ENCODE data around the gene SLC5A9. TPM values are rescaled to one million over a fixed set of nuclear protein-coding genes. Genes with fewer than 3 reads are reported as not detected.
A peak's percentile ranks its signal among the peaks of the same experiment; 100 is the strongest.

The SLC5A9 gene
- not detected for polyA plus RNA-seq (2012; ENCODE audit: missing spikeins)

DNA sequence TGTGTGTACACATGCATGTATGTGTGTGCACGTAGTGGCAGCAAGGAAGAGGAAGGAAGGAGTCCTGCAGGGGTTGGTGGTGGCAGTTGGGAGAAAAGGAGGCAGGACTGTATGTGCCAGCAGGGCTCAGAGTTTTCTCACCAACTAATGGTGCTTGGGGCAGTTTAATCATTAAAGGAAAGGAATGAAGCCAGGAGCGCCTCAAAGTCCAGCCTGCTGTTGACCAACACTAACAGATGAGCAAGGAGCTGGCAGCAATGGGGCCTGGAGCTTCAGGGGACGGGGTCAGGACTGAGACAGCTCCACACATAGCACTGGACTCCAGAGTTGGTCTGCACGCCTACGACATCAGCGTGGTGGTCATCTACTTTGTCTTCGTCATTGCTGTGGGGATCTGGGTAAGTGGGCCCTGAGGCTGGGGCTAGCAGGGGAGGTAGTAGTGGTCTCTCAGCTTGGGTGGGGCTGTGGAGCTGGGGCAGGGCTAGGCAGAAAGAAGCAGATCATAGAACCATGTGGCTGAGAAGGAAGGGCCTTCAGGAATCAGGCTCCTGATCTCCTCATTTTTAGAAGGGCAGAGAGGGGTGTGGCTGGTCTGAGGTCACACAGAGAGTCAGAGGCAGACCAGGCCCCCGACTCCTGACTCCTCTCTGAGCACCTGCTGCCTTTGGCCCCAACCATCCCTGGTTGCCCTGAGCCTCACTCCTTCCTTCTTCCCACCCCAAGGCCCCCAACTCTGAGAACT is at the start of gene SLC5A9:
Gene SLC5A9 (plus strand): TSS at position 216 of the 742 bp plus-strand sequence. CDS start 21 bp downstream, at position 237.
- DNase-seq (ENCODE audit: insufficient read length) (no peak), FAIRE-seq (no peak)
- TF ChIP-seq POLR2A (IDR thresholded peaks at IDR 0.05; ENCODE audit: low read depth, low read length): no peak
- no peak for TF ChIP-seq POLR2AphosphoS5 (IDR thresholded peaks at IDR 0.05; ENCODE audit: low read depth, low read length)
- no peak for TF ChIP-seq TAF1 (IDR thresholded peaks at IDR 0.05; ENCODE audit: borderline replicate concordance, low read depth, low read length)

DNA sequence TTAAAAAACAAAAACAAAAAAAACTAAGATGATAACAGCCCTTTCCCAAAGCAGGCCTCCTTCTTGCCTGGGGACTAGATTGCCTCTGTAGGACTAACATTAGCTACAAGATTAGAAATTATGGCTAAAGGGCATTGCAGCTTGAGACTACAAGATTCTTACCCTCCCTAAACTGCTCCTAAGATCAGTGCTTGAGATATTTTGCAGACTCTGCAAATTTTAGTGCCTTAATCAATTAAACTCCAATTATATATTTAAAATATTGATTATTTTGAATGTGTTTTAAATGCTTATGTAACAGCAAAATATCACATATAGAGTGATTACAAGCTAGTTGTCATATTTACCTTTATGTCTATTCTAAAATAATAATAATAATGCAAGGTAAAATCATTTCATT is 47.4 kb upstream of the SLC5A9 start:
- DNase-seq (ENCODE audit: insufficient read length) (no peak), FAIRE-seq (no peak)
- TF ChIP-seq POLR2AphosphoS5 (IDR thresholded peaks at IDR 0.05; ENCODE audit: low read depth, low read length): no peak
- no peak for TF ChIP-seq TAF1 (IDR thresholded peaks at IDR 0.05; ENCODE audit: borderline replicate concordance, low read depth, low read length)
- no peak for TF ChIP-seq POLR2A (IDR thresholded peaks at IDR 0.05; ENCODE audit: low read depth, low read length)

DNA sequence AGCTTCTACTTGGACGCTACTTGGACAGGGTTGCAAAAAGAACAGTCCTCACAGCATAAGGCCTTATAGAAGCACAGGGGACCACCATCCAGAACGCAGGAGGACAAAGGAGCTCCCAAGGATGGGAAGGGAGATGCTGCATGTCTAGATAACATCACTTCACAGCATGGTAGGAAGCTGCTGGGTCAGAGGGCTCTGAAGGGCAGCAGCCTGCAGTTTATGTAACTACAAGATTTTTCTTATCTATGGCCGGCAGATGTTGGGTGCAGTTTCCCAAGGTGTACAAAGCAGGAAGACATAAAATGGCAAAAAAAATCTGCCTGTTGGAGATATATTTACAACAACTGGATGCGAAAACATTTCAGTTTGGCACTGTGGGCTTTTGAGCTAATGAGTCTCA is 45.3 kb upstream of the SLC5A9 start:
- FAIRE-seq (no peak), DNase-seq (ENCODE audit: insufficient read length) (no peak)
- no peak for TF ChIP-seq POLR2AphosphoS5 (IDR thresholded peaks at IDR 0.05; ENCODE audit: low read depth, low read length)
- no peak for TF ChIP-seq POLR2A (IDR thresholded peaks at IDR 0.05; ENCODE audit: low read depth, low read length)

DNA sequence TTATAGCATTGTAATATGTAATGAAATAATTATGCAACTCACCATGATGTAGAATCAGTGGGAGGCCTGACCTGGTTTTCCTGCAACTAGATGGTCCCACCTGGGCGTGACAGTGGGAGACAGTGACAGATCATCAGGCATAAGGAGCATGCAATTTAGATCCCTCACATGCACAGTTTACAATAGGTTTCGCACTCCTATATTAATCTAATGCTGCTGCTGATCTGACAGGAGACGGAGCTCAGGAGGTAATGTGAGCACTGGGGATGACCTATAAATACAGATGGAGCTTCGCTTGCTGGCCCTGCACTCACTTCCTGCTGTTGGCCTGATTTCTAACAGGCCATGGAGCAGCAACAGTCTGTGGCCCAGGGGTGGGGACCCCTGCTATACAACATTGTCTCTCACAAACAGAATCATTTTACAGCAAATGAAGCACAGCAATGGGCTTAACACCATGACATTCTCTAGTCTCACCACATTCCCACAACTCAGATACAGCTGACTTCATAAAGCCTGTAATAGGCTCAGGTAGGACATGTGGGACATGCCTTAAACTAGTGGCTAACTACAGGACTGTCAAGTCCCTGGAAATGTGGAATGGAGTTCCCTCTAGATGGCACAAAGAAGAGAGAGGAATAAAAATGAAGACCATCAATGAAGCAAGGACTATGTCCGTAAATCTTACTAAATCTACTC is 40.7 kb upstream of the SLC5A9 start:
- TF ChIP-seq POLR2A (IDR thresholded peaks at IDR 0.05; ENCODE audit: low read depth, low read length) (no peak), POLR2AphosphoS5 (IDR thresholded peaks at IDR 0.05; ENCODE audit: low read depth, low read length) (no peak), TAF1 (IDR thresholded peaks at IDR 0.05; ENCODE audit: borderline replicate concordance, low read depth, low read length) (no peak)
- FAIRE-seq: no peak
- DNase-seq (ENCODE audit: insufficient read length): no peak

DNA sequence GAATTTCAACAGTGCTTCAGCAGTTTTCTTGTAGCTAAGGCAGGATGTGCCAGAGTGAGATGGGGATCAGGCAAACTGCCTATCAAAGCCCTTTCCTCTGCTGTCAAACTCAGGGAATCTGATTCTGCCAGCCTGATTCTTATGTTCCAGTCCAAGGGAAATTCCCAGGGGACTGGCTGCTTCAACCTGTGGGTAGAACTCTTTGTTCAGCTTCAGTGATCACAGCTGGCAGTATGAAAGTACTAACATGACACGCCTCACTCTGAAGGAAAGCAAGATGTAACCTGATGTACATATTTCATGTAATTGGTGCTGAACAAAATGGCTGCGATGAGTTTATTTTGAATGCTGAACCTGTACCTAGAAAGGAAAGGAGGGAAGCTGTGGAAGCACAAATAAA is 40.1 kb upstream of the SLC5A9 start:
- TF ChIP-seq TAF1 (IDR thresholded peaks at IDR 0.05; ENCODE audit: borderline replicate concordance, low read depth, low read length) (no peak), POLR2AphosphoS5 (IDR thresholded peaks at IDR 0.05; ENCODE audit: low read depth, low read length) (no peak), POLR2A (IDR thresholded peaks at IDR 0.05; ENCODE audit: low read depth, low read length) (no peak)
- DNase-seq (ENCODE audit: insufficient read length) (no peak), FAIRE-seq (peak; percentile 17)

DNA sequence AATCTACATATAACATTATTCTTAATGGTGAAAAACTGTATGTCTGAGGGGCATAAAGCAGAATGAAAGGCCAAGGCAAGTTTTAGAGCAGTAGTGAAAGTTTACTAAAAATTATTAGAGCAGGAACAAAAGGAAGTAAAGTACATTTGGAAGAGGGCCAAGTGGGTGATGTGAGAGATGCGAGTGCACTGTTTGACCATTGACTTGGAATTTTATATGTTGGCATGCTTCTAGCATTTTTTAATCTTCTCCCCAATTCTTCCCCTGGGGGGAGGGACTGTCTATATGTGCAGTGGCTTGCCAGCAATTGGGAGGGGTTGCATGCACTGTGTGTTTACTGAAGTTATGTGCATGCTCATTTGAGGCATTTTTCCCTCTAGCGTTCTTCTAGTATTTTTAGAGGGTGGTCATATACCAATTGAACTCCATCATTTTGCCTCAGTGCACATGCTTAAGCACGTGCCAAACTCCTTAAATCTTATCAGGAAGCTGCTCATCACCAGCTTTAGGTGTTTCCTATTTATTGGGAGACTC is 36.1 kb upstream of the SLC5A9 start:
- no peak for FAIRE-seq

DNA sequence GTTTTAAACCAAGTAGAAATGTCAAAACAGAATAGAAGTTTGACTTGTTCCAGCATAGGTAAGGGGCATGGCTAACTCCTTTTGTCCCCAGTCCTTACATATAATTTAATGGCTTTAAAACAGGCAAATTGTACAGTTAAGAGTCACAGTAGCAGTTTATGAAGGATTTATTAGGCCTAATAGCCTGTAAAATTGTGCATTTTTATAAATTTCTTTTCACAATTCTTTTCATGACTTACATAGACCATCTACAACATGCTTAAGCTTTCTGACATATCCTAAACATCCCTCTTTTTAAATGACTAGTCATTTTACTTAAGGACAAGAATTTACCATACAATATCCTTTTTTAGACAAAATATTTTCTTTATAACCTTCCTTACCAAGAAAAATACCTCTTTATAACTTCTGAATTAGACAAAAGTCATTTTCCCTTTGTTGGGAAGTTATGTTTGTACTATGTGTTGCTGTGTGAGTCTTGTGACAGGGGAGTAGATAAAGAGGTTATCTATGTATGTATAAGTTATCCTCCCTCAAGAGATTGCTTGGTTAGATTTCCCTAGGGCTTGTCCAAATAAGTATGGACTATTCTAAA is 34.5 kb upstream of the SLC5A9 start:
- FAIRE-seq (no peak), DNase-seq (ENCODE audit: insufficient read length) (no peak)
- no peak for TF ChIP-seq TAF1 (IDR thresholded peaks at IDR 0.05; ENCODE audit: borderline replicate concordance, low read depth, low read length)
- no peak for TF ChIP-seq POLR2A (IDR thresholded peaks at IDR 0.05; ENCODE audit: low read depth, low read length)
- no peak for TF ChIP-seq POLR2AphosphoS5 (IDR thresholded peaks at IDR 0.05; ENCODE audit: low read depth, low read length)

More for the DNA sequence above, 36.1 kb upstream of the SLC5A9 start:
- DNase-seq (ENCODE audit: insufficient read length): no peak
- TF ChIP-seq POLR2A (IDR thresholded peaks at IDR 0.05; ENCODE audit: low read depth, low read length): no peak
- TF ChIP-seq TAF1 (IDR thresholded peaks at IDR 0.05; ENCODE audit: borderline replicate concordance, low read depth, low read length): no peak
- TF ChIP-seq POLR2AphosphoS5 (IDR thresholded peaks at IDR 0.05; ENCODE audit: low read depth, low read length): no peak

DNA sequence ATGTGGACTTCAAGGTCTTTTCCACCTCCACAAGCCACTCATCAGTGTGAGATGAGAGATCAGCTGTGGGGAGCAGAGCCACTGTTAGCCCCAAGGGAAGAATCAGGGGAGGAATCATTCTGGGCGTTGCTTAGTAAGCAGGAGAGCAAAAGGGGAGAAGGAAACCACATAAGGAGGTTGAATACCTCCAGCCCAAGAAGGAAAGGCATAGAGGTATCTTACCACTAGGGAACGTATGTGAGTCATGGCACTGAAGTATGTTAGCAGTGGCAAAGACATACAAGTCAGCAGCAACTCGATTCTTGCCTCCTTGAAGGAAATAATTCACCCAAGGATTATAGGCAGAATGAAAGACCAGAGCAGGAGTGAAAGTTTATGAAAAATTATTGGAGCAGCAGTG is 31.6 kb upstream of the SLC5A9 start:
- TF ChIP-seq POLR2A (IDR thresholded peaks at IDR 0.05; ENCODE audit: low read depth, low read length): no peak
- TF ChIP-seq TAF1 (IDR thresholded peaks at IDR 0.05; ENCODE audit: borderline replicate concordance, low read depth, low read length): no peak
- TF ChIP-seq POLR2AphosphoS5 (IDR thresholded peaks at IDR 0.05; ENCODE audit: low read depth, low read length): no peak
- FAIRE-seq: no peak

DNA sequence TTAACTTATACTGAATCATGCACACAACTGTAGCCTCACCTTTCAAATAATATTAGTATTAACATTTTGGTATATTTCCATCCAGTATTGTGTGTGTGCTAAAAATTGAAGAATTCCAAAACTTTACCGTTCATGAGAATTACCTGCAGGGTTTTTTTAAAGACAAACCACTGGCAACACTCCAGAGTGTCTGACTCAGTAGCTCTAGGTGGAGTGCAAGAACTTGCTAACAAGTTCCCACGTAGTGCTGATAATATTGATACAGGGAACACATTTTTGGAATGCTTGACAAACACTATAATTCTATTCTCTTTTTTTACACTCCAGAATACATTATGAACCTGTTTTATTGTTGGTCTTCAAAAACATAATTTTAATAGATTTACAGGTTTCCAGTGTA is 27.7 kb upstream of the SLC5A9 start:
- TF ChIP-seq POLR2AphosphoS5 (IDR thresholded peaks at IDR 0.05; ENCODE audit: low read depth, low read length) (no peak), POLR2A (IDR thresholded peaks at IDR 0.05; ENCODE audit: low read depth, low read length) (no peak), TAF1 (IDR thresholded peaks at IDR 0.05; ENCODE audit: borderline replicate concordance, low read depth, low read length) (no peak)
- FAIRE-seq (no peak), DNase-seq (ENCODE audit: insufficient read length) (no peak)

More for the DNA sequence above, 31.6 kb upstream of the SLC5A9 start:
- no peak for DNase-seq (ENCODE audit: insufficient read length)

DNA sequence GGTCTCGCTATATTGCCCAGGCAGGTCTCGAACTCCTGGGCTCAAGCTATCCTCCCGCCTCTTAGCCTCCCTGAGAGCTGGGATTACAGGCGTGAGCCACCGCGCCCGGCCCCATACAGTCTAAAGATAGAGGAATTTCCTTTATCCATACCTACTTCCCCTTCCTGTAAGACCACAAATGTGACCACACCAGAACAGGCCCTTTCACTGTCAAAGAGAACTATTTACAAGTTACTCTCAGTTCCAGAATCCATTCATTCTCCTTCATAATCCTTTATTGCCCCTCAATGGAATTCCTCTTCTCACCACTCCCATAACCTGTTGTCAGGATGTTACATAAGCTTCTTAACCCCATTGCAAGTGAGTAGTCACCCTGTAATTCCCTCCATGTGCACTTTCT is 26.3 kb upstream of the SLC5A9 start:
- DNase-seq (ENCODE audit: insufficient read length) (no peak), FAIRE-seq (no peak)

DNA sequence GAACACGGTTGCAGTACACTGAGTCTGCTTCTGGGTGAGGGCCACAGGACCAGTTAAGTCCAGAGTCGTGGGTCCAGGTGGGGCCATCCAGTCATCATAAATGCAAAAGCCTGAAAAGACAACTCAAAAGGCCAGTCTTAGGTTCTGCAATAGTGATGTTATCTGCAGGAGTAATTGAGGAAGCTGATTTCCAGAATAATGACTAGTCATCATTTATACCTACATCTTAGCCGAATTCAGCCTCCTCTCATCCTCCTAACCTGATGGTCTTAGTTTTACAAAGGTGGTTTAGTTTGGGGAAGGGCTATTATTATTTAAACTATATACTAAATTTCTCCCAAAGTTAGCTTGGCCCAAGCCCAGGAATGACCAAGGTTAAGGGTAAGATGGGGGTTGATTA is 23.5 kb upstream of the SLC5A9 start:
- FAIRE-seq: no peak

More for the DNA sequence above, 26.3 kb upstream of the SLC5A9 start:
- no peak for TF ChIP-seq POLR2AphosphoS5 (IDR thresholded peaks at IDR 0.05; ENCODE audit: low read depth, low read length)
- TF ChIP-seq POLR2A (IDR thresholded peaks at IDR 0.05; ENCODE audit: low read depth, low read length): no peak
- TF ChIP-seq TAF1 (IDR thresholded peaks at IDR 0.05; ENCODE audit: borderline replicate concordance, low read depth, low read length): no peak

More for the DNA sequence above, 23.5 kb upstream of the SLC5A9 start:
- DNase-seq (ENCODE audit: insufficient read length): no peak
- TF ChIP-seq POLR2AphosphoS5 (IDR thresholded peaks at IDR 0.05; ENCODE audit: low read depth, low read length) (no peak), POLR2A (IDR thresholded peaks at IDR 0.05; ENCODE audit: low read depth, low read length) (no peak), TAF1 (IDR thresholded peaks at IDR 0.05; ENCODE audit: borderline replicate concordance, low read depth, low read length) (no peak)
